Stimulated activated CD4-positive, alpha-beta T cell treated with anti-CD3 and anti-CD28 coated beads, Interleukin-1b, Interleukin-23, amount 100 ng/mL, for 24 hours (primary cell): ENCODE data around the gene FDX2.
A peak's percentile ranks its signal among the peaks of the same experiment; 100 is the strongest.
"Not testable (repeated sequence)": the region's sequence is repeated elsewhere in the genome, so short reads cannot be mapped to it uniquely, and the experiment has no call there.

ENCODE experiments used
- DNase-seq, 4 experiments: peaks; one replicate each; pipeline ENCODE4 v3.0.0-alpha.2; 2020; ENCODE audit warnings: low read depth in 4 of 4, low spot score in 1 of 4

Gene FDX2

GRCh38 chr19:10285393-10285792 is 30.4 kb downstream of the FDX2 start:
- no peak for DNase-seq

DNA sequence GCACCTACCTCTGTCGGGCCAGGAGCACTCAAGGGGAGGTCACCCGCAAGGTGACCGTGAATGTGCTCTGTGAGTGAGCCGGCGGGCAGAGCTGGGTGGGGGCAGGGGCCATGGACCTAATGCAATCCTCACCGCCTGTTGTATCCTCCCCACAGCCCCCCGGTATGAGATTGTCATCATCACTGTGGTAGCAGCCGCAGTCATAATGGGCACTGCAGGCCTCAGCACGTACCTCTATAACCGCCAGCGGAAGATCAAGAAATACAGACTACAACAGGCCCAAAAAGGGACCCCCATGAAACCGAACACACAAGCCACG is 30.9 kb downstream of the FDX2 start:
- DNase-seq, result no peak

DNA sequence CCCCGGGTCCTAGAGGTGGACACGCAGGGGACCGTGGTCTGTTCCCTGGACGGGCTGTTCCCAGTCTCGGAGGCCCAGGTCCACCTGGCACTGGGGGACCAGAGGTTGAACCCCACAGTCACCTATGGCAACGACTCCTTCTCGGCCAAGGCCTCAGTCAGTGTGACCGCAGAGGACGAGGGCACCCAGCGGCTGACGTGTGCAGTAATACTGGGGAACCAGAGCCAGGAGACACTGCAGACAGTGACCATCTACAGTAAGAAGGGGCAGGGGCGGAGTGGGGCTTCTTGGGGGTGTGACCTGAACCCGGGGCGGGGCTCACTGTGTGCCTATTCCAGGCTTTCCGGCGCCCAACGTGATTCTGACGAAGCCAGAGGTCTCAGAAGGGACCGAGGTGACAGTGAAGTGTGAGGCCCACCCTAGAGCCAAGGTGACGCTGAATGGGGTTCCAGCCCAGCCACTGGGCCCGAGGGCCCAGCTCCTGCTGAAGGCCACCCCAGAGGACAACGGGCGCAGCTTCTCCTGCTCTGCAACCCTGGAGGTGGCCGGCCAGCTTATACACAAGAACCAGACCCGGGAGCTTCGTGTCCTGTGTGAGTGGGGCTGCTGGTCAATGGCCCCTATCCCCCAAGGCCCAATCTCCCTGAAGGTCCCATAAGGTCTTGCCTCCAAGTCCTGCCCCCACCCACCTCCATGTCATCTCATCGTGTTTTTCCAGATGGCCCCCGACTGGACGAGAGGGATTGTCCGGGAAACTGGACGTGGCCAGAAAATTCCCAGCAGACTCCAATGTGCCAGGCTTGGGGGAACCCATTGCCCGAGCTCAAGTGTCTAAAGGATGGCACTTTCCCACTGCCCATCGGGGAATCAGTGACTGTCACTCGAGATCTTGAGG is 31.5 kb downstream of the FDX2 start:
- no peak for DNase-seq

- no peak for DNase-seq
These were observed 32.3 kb downstream of the FDX2 start for GRCh38 chr19:10283301-10284064.

- not testable (repeated sequence) for DNase-seq
These were observed 33.8 kb downstream of the FDX2 start for GRCh38 chr19:10282043-10282442.

DNA sequence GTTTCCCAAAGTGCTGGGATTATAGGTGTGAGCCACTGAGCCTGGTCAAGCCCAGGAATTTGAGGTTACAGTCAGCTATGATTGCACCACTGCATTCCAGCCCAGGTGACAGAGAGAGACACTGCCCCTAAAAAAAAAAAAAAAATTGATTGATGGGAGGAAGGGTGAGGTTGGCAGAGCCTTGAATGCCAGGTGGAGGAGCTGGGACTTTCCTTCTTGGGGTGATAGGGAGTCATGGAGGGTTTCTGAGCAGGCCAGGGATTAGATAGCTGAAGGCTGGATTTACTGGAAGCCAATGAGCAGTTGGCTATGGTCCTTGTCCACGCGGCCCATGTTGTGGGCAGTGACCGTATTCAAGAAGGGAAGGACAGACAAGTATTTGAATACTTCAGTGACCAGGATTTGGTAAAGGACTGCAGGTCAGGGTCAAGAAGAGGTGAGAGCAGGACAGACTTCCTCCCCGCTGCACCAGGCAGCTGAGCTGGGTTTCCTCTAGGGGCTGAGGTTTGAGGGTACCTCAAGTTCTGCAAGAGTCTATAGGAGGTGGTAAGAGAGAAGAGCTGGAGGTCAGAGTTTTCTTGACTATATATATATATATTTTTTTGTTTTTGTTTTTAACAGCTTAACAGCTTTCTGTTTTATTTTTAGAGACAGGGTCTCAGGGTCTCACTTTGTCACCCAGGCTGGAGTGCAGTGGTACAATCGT is 35.9 kb downstream of the FDX2 start:
- DNase-seq, result no peak

DNA sequence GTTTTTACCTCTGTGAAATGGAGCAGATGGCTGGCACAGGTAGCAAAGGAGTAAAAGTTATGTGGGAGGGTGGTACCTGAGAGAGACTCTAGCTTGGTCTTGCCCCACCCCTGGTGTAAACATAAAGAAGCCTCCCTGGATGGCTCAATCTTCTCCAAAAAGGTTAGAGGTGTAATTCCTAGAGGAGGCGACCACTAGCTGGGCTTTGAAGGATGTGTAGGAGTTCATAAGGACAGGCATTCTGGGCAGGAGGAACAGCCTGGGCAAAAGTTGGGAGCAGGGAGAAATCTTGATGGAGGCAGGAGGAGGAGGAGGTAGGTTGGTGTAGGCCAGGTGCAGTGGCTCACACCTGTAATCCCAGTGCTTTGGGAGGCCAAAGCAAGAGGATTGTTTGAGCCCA is 36.9 kb downstream of the FDX2 start:
- no peak for DNase-seq

DNA sequence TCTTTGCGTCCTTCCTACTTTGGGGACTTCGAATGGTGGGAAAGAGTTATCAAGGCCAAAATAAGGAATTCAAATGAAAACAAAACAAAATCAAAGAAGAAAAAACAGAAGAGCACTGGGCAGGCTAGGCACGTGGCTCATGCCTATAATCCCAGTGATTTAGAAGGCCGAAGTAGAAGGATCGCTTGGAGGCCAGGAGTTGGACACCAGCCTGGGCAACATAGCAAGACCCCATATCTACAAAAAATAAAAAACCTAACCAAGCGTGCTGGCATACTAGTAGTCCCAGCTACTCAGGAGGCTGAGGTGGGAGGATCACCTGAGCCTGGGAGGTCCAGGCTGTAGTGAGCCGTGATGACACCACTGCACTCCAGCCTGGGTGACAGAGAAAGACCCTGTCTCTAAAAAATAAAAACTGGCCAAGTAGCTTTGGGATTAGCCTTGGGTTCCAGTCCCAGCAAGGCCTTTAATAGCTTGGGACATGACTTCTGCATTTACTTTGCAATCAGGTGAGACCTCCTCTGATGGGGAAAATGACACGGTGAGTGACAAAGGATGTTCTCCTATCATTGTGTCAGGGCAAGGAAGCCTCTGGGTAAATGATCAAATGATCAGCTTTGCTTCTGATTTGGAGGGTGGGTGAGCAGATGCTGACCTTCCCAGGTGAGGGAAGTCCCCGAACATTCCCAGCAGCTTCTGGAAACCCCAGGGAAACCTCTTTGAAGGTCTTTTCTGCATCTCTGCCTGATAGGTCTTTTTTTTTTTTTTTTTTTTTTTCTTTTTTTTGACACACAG is 37.8 kb downstream of the FDX2 start:
- no peak for DNase-seq

GRCh38 chr19:10274589-10274988 is 41.2 kb downstream of the FDX2 start:
- no peak for DNase-seq

DNA sequence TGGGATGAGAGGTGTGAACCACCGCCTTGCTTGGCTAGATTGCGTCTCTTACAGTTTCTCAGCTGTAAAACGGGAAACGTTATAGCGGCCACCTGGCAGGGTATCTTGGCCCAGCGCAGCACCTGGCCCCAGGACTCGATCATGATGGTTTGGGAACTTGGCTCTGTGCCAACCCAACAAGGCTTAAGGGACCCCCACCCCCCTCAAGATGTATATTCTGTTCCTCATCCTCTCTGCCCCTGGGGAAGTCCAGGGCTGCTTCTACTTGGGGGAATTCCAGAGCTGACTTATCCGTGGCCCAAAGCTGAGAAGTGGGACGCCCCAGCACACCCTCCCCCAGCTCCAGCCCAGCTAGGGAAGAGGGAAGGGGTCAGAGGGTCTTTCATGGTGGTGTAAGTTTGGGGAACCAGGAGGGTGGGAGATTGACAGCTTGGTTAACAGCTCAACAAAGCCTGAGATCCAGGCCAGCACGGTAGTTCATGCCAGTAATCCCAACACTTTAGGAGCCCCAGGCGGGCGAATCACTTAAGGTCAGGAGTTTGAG is 44.2 kb downstream of the FDX2 start:
- no peak for DNase-seq

GRCh38 chr19:10270616-10271394 is 45.0 kb downstream of the FDX2 start, which contains the start of gene ICAM1:
Gene ICAM1, plus strand, starts transcription at chr19:10271120. Its CDS starts 40 bp downstream, at chr19:10271160.
- DNase-seq, result peak in 2 of 4 experiments; percentile 51 to 62

- peak in 1 of 4 experiments; percentile 73 for DNase-seq
These were observed 45.6 kb downstream of the FDX2 start for GRCh38 chr19:10270180-10270615.

DNA sequence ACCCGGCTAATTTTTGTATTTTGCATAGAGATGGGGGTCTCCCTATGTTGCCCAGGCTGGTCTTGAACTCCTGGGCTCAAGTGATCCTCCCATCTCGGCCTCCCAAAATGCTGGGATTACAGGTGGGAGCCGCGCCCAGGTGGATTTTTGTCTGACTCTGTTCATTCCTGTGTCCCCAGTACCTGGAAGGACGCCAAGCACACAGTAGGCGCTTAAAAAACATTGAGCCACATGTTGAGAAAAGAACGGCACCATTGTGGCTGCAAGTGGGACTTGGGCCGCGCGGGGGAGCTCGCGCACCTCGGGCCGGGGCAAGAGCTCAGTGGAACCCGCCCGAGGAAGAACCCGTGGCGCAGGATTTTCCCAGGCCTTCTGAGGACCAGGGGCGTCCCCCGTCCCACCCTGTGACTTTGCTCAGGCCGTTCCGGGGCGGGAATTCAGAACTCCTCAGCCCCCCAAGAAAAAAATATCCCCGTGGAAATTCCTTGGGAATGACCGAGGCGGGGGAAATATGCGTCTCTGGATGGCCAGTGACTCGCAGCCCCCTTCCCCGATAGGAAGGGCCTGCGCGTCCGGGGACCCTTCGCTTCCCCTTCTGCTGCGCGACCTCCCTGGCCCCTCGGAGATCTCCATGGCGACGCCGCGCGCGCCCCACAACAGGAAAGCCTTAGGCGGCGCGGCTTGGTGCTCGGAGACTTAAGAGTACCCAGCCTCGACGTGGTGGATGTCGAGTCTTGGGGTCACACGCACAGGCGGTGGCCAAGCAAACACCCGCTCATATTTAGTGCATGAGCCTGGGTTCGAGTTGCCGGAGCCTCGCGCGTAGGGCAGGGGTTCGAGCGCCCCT is 46.3 kb downstream of the FDX2 start:
- DNase-seq, result peak; percentile 70 to 86 (median 82)

- no peak for DNase-seq
These were observed 47.7 kb downstream of the FDX2 start for GRCh38 chr19:10268071-10268470.

GRCh38 chr19:10266706-10267105 is 49.1 kb downstream of the FDX2 start:
- no peak for DNase-seq

GRCh38 chr19:10262771-10263170 is 53.0 kb downstream of the FDX2 start:
- DNase-seq, result no peak

GRCh38 chr19:10260141-10260584 is 55.7 kb downstream of the FDX2 start:
- peak in 3 of 4 experiments; percentile 24 to 58 (median 40) for DNase-seq
